ENCODE data around the gene CA11.
"Not testable (repeated sequence)": the region's sequence is repeated elsewhere in the genome, so short reads cannot be mapped to it uniquely, and the experiment has no call there.

Gene CA11

DNA sequence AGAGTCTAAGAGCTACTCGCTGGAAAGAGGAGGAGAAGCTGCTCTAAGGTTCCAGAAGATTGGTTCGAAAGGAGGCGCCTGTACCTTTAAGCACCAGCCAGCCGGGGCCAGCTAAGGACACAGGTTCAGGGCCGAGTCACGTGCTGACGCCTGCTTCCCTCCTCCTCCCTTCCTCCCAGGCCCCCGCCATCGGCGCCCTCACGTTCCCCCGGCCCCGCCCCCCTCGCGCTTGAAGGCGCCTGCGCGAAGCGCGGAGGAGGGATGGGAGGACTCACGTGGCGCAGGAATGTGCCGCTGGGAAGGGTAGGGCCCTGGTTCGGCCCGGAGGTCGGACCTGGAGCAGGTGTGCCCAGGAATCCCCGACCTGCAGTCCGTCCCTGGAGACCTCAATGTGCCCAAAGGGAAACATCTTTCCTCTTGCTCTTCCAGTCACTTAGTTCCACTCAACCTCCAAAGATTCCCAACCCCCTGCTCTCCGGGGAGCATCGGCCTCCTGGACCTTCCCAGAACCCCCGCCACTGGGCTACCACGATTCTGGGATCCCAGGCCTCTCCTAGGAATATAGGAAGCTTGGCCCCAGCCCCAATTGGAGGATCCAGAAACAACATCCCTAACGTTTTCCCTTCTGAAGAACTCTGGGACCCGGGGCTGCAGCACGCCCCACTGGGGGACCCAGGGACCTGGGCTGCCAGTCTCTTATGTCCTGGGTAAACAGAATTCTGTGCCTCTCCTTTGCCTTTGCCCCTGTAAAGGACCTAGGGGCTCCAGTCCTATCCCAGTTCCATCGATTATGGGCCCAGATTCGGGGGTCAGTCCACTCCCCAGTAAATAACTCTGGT, 11.3 kb downstream of the CA11 start:
- H3K4me3 ChIP-seq (ENCODE audit: low read depth, low read length), result no peak overlapping the region
- in situ Hi-C loops (cut with HindIII; ENCODE audit: low sequenced_read_pairs), result no loop called here
- DNase-seq (ENCODE audit: low read depth), result peak; percentile 78
- TF ChIP-seq, protein P1, sequence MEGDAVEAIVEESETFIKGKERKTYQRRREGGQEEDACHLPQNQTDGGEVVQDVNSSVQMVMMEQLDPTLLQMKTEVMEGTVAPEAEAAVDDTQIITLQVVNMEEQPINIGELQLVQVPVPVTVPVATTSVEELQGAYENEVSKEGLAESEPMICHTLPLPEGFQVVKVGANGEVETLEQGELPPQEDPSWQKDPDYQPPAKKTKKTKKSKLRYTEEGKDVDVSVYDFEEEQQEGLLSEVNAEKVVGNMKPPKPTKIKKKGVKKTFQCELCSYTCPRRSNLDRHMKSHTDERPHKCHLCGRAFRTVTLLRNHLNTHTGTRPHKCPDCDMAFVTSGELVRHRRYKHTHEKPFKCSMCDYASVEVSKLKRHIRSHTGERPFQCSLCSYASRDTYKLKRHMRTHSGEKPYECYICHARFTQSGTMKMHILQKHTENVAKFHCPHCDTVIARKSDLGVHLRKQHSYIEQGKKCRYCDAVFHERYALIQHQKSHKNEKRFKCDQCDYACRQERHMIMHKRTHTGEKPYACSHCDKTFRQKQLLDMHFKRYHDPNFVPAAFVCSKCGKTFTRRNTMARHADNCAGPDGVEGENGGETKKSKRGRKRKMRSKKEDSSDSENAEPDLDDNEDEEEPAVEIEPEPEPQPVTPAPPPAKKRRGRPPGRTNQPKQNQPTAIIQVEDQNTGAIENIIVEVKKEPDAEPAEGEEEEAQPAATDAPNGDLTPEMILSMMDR (IDR thresholded peaks at IDR 0.05; ENCODE audit: low read depth, low read length, missing control alignments), result no peak

DNA sequence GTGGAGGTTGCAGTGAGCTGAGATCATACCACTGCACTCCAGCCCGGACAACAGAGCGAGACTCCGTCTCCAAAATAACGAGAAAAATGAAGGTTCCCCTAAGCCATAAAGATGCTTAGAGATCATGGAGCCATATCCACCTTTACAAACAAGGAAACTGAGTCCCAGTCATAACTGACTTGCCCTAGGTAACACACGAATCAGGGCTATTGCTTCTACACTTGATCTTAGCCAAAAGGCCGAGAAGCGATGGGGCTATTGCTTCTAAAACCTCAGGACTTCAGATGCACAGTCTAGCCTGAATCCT, 12.0 kb downstream of the CA11 start:
- TF ChIP-seq, protein P1 (IDR thresholded peaks at IDR 0.05; ENCODE audit: low read depth, low read length, missing control alignments), result no peak
- no peak overlapping the region for H3K4me3 ChIP-seq (ENCODE audit: low read depth, low read length)
- in situ Hi-C loops (cut with HindIII; ENCODE audit: low sequenced_read_pairs), result no loop called here
- DNase-seq (ENCODE audit: low read depth), result no peak

DNA sequence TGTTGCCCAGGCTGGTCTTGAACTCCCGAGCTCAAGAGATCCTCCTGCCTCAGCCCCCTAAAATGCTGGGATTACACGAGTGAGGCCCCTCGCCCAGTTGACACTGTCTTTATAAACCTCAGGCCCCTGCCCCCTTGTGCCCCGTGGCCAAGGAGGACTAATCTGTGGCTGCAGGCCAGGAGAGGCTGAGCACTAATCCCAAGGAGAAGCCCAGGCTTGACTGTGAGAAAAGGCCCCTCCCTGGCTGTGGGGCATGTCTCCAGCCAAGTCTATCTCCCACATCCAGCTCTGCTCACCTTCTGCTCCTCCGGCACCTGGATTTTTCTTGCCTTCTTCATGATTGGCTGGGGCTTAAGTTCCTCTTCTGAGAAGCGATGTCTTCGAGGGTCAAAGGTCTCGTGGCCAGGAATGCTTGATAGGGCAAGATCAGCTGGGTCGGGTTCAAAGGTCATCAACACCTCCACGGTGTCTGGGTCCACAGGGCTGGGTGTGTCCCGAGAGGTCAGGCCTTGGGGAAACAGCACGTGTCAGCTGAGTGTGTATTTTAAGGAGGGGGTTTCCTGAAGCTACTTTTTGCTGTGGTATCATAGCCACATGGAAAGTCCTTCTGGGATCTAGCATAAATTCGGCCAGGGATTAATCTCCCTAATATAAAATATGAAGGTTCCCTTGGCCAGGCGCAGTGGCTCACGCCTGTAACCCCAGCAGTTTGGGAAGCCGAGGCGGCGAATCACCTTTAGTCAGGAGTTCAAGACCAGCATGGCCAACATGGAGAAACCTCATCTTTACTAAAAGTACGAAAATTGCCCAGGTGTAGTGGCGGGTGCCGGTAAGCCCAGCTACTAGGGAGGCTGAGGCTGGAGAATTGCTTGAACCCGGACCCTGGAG, 12.6 kb downstream of the CA11 start:
- in situ Hi-C loops (cut with HindIII; ENCODE audit: low sequenced_read_pairs), result no loop called here
- no peak overlapping the region for H3K4me3 ChIP-seq (ENCODE audit: low read depth, low read length)

DNA sequence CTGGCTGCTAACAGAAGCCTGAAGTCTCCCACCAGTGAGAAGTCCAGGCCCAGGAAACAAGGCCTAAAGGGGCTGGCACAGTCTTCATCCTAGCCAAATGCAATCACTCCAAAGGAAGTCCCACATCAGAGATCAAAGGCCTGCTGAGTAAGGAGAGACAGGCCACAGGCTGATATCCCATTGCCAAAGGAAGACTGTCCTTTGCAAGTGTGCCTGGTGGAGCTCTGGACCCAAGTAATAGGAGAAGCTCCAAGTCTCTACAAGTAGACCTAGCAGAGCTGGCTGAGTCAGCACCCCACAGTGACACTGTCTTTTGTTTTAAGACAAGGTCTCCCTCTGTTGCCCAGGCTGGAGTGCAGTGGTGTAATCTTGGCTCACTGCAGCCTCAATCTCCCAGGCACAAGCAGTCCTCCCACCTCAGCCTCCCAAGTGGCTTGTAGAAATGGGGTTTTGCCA, 13.3 kb downstream of the CA11 start:
- no peak for DNase-seq (ENCODE audit: low read depth)
- H3K4me3 ChIP-seq (ENCODE audit: low read depth, low read length), result no peak overlapping the region
- TF ChIP-seq, protein P1 (IDR thresholded peaks at IDR 0.05; ENCODE audit: low read depth, low read length, missing control alignments), result no peak
- in situ Hi-C loops (cut with HindIII; ENCODE audit: low sequenced_read_pairs), result no loop called here

More for the DNA sequence above, 12.6 kb downstream of the CA11 start:
- no peak for DNase-seq (ENCODE audit: low read depth)
- TF ChIP-seq, protein P1 (IDR thresholded peaks at IDR 0.05; ENCODE audit: low read depth, low read length, missing control alignments), result no peak

DNA sequence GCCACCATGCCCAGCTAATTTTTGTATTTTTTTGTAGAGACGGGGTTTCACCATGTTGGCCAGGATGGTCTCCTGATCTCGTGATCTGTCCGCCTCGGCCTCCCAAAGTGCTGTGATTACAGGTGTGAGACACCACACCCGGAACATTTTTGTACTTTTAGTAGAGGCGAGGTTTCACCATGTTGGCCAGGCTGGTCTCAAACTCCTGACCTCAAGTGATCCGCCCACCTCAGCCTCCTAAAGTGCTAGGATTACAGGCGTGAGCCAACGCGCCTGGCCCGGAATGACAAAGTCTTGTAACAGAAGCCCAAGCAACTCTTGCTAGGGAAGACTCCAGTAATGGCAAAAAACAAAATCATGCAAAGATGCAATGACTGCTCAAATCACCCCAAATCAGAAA, 13.7 kb downstream of the CA11 start:
- DNase-seq (ENCODE audit: low read depth); in situ Hi-C loops (cut with HindIII; ENCODE audit: low sequenced_read_pairs); H3K4me3 ChIP-seq (ENCODE audit: low read depth, low read length): not testable (repeated sequence)

DNA sequence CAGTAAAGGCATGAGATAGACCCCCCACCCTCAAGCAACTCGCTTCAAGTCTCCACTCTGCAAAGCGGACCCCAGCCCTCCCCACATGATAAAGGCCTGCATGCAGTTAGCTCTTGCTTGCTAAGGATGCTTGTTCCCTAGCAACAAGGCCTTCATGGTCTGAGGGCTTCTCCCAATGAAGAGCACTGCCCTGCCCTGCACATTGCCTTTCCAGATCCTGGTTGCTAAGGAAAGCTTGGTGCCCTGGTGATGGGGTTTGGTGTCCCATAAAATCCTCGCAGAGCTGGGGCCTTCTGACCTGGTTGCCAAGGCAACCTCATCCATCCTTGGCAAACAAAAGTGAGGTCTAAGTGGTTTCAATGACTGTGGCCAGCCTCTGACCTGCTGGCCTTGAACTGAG, 14.8 kb downstream of the CA11 start:
- no peak for DNase-seq (ENCODE audit: low read depth)
- TF ChIP-seq, protein P1 (IDR thresholded peaks at IDR 0.05; ENCODE audit: low read depth, low read length, missing control alignments), result no peak
- in situ Hi-C loops (cut with HindIII; ENCODE audit: low sequenced_read_pairs), result no loop called here
- H3K4me3 ChIP-seq (ENCODE audit: low read depth, low read length), result no peak overlapping the region
